ENCODE data around the gene CDH23.

Gene CDH23

GRCh38 chr10:71413581-71413980 lies 16.9 kb downstream of the CDH23 start:
- peak in 1 of 10 donors; percentile 4 for DNase-seq
- intact Hi-C loops (cut with DNase I) = no loop called here

- intact Hi-C loops (cut with DNase I) = no loop called here
- DNase-seq = no peak
Measured at GRCh38 chr10:71414359-71414758, 17.6 kb downstream of the CDH23 start.

- intact Hi-C loops (cut with DNase I) = no loop called here
- peak in 1 of 10 donors; percentile 11 for DNase-seq
Measured at GRCh38 chr10:71419002-71419540, 22.4 kb downstream of the CDH23 start.

GRCh38 chr10:71419750-71420149 lies 23.0 kb downstream of the CDH23 start:
- intact Hi-C loops (cut with DNase I) = no loop called here
- peak in 1 of 10 donors; percentile 9 for DNase-seq

GRCh38 chr10:71421075-71421434 lies 24.3 kb downstream of the CDH23 start:
- DNase-seq = peak in 1 of 10 donors; percentile 55
- intact Hi-C loops (cut with DNase I) = no loop called here

- intact Hi-C loops (cut with DNase I) = no loop called here
- peak in 1 of 10 donors; percentile 17 for DNase-seq
Measured at GRCh38 chr10:71423250-71423649, 26.5 kb downstream of the CDH23 start.

GRCh38 chr10:71423901-71424300 lies 27.2 kb downstream of the CDH23 start:
- intact Hi-C loops (cut with DNase I) = no loop called here
- peak in 1 of 10 donors; percentile 44 for DNase-seq

GRCh38 chr10:71424496-71425194 lies 27.9 kb downstream of the CDH23 start:
- DNase-seq = peak in 1 of 10 donors; percentile 42
- intact Hi-C loops (cut with DNase I) = no loop called here

GRCh38 chr10:71426058-71426605 lies 29.4 kb downstream of the CDH23 start:
- intact Hi-C loops (cut with DNase I) = no loop called here
- DNase-seq = peak in 1 of 10 donors; percentile 66

- intact Hi-C loops (cut with DNase I) = no loop called here
- DNase-seq = peak in 1 of 10 donors; percentile 17
Measured at GRCh38 chr10:71427246-71427645, 30.5 kb downstream of the CDH23 start.

GRCh38 chr10:71429304-71429703 lies 32.6 kb downstream of the CDH23 start:
- intact Hi-C loops (cut with DNase I) = no loop called here

GRCh38 chr10:71429929-71430328 lies 33.2 kb downstream of the CDH23 start:
- intact Hi-C loops (cut with DNase I) = no loop called here
- peak in 1 of 10 donors; percentile 45 for DNase-seq

More at GRCh38 chr10:71429304-71429703, 32.6 kb downstream of the CDH23 start:
- DNase-seq = peak in 1 of 10 donors; percentile 29

- intact Hi-C loops (cut with DNase I) = no loop called here
Measured at GRCh38 chr10:71431239-71432100, 34.8 kb downstream of the CDH23 start.

GRCh38 chr10:71432101-71432905 lies 35.6 kb downstream of the CDH23 start:
- intact Hi-C loops (cut with DNase I) = no loop called here
- DNase-seq = peak in 2 of 10 donors; percentile 57 to 61

More at GRCh38 chr10:71431239-71432100, 34.8 kb downstream of the CDH23 start:
- peak in 1 of 10 donors; percentile 82 for DNase-seq

- intact Hi-C loops (cut with DNase I) = no loop called here
Measured at GRCh38 chr10:71432956-71433767, 36.4 kb downstream of the CDH23 start.

GRCh38 chr10:71433768-71434744 lies 37.3 kb downstream of the CDH23 start:
- intact Hi-C loops (cut with DNase I) = no loop called here

More at GRCh38 chr10:71432956-71433767, 36.4 kb downstream of the CDH23 start:
- peak in 1 of 10 donors; percentile 61 for DNase-seq

GRCh38 chr10:71434760-71435394 lies 38.2 kb downstream of the CDH23 start:
- DNase-seq = peak in 1 of 10 donors; percentile 69
- intact Hi-C loops (cut with DNase I) = no loop called here

More at GRCh38 chr10:71433768-71434744, 37.3 kb downstream of the CDH23 start:
- peak in 1 of 10 donors; percentile 41 for DNase-seq
